Measurements from ENCODE around the gene SLC29A1. TPM values are rescaled to one million over a fixed set of nuclear protein-coding genes. Genes with fewer than 3 reads are reported as not detected.

SLC29A1 gene
- total and polyA plus RNA-seq, 4 donors, result 15.1 to 67.2 (median 16.7) TPM

DNA sequence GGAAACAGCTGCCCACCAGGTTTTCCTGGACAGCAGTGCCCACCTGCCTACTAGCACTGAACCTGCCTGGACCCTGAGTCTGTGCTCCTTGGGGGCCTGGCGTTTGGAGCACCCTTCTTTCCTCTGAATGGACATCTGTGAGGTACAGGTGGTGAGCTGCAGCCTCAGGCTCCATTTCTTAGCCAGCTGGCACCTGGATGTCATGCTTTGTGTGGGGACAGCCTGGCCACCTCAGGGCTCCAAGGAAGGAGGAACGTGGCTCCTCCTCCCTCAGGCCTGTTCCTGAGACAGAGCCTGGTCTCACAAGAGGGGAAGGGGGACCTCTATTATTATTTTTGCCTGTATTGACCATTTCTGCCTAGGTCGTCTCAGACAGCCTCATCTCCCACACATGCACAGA is 54.9 kb downstream of the SLC29A1 start:
- no peak overlapping the region for H3K4me3 ChIP-seq (ENCODE audit: low read depth in 1 of 3, low read length in 3 of 3)
- H3K9ac ChIP-seq (ENCODE audit: low read depth in 1 of 2, low read length in 2 of 2), result no peak overlapping the region
- peaks cover 0 to 7% (median 3%) of the 10 kb centered on the region in 4 donors for H3K4me1 ChIP-seq (ENCODE audit: control insufficient read depth in 4 of 4, insufficient read depth in 4 of 4, low read length in 3 of 4)
- WGBS, result 68% methylated on average over 3 of the region's 3 CpGs
- no peaks in the 10 kb centered on the region for H3K36me3 ChIP-seq (ENCODE audit: control insufficient read depth in 4 of 4, insufficient read depth in 3 of 4, low read depth in 1 of 4, low read length in 3 of 4)
- no peak for DNase-seq (ENCODE audit: low spot score)
- TF ChIP-seq FOXA2 (IDR thresholded peaks at IDR 0.05) (no peak), HNF4A (conservative IDR thresholded peaks at IDR 0.05) (no peak), EGR1 (IDR thresholded peaks at IDR 0.05; ENCODE audit: low read depth in 2 of 2) (no peak), RXRA (IDR thresholded peaks at IDR 0.05) (no peak), JUND (IDR thresholded peaks at IDR 0.05) (no peak), FOXA1 (IDR thresholded peaks at IDR 0.05) (no peak), SP1 (IDR thresholded peaks at IDR 0.05) (no peak)
- TF ChIP-seq, protein P1, sequence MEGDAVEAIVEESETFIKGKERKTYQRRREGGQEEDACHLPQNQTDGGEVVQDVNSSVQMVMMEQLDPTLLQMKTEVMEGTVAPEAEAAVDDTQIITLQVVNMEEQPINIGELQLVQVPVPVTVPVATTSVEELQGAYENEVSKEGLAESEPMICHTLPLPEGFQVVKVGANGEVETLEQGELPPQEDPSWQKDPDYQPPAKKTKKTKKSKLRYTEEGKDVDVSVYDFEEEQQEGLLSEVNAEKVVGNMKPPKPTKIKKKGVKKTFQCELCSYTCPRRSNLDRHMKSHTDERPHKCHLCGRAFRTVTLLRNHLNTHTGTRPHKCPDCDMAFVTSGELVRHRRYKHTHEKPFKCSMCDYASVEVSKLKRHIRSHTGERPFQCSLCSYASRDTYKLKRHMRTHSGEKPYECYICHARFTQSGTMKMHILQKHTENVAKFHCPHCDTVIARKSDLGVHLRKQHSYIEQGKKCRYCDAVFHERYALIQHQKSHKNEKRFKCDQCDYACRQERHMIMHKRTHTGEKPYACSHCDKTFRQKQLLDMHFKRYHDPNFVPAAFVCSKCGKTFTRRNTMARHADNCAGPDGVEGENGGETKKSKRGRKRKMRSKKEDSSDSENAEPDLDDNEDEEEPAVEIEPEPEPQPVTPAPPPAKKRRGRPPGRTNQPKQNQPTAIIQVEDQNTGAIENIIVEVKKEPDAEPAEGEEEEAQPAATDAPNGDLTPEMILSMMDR (IDR thresholded peaks at IDR 0.05; ENCODE audit: low read depth, low read length, missing input control), result no peak
- TF ChIP-seq, protein P2, sequence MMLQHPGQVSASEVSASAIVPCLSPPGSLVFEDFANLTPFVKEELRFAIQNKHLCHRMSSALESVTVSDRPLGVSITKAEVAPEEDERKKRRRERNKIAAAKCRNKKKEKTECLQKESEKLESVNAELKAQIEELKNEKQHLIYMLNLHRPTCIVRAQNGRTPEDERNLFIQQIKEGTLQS (IDR thresholded peaks at IDR 0.05), result no peak
- no peaks in the 10 kb centered on the region for H3K9me3 ChIP-seq (ENCODE audit: control insufficient read depth in 4 of 4, low read length in 3 of 4)
- no peak overlapping the region for H3K27ac ChIP-seq (ENCODE audit: low read depth in 1 of 2, low read length in 2 of 2)
- H3K27me3 ChIP-seq (ENCODE audit: control insufficient read depth in 4 of 4, insufficient read depth in 4 of 4, low read length in 3 of 4), result peaks cover 0 to 5% (median 4%) of the 10 kb centered on the region in 4 donors

DNA sequence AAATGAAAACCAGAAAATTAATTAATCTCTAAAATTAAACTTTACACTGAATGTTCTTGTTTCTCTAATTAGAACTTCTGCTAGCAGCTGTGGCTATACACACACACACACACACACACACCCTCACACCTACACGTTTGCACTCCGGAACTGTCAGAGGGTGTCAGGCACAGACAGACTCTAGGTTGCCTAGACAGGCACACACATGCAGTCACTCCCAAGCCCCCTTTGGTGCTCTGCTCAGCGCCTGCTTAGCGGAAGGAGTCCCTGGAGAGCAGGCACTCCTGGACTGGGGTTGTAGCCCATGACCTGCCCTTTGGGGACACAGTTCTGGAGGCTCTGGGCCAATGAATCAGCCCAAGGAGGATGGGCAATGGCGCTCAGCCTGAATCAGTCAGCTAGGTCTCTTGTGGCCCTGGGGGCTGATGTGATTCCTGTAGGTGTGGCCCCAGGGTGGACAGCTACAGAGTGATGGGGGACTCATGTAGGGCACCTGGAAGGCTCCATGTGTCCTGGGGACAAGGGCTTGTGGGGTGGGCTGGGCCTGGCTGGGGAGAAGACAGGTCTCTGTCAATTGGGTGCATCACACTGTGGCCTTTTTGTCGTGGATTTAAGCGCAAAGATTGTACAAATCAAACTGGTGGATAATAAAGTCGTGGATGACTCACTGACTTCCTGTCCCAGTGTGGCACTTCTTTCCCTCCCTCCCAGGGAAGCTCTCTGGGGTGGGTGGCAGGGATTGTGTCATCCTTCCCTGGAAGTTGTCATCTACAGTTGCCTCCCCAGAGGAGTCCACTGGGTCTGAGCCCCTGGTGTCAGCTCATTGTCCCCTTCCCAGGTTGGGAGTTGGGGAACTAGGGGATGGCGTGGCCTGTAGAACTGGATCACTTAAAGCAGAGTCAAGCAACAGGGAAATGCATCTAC is 55.6 kb downstream of the SLC29A1 start:
- Histone ChIP-seq H3K9me3 (ENCODE audit: control insufficient read depth in 4 of 4, low read length in 3 of 4) (no peaks in the 10 kb centered on the region), H3K36me3 (ENCODE audit: control insufficient read depth in 4 of 4, insufficient read depth in 3 of 4, low read depth in 1 of 4, low read length in 3 of 4) (no peaks in the 10 kb centered on the region), H3K4me3 (ENCODE audit: low read depth in 1 of 3, low read length in 3 of 3) (no peak overlapping the region), H3K27ac (ENCODE audit: low read depth in 1 of 2, low read length in 2 of 2) (no peak overlapping the region), H3K4me1 (ENCODE audit: control insufficient read depth in 4 of 4, insufficient read depth in 4 of 4, low read length in 3 of 4) (peaks cover 0 to 7% (median 3%) of the 10 kb centered on the region in 4 donors), H3K9ac (ENCODE audit: low read depth in 1 of 2, low read length in 2 of 2) (no peak overlapping the region), H3K27me3 (ENCODE audit: control insufficient read depth in 4 of 4, insufficient read depth in 4 of 4, low read length in 3 of 4) (peaks cover 0 to 5% (median 4%) of the 10 kb centered on the region in 4 donors)
- DNase-seq (ENCODE audit: low spot score), result no peak
- WGBS, result 64% methylated on average over 9 of the region's 9 CpGs
- TF ChIP-seq, protein P3, sequence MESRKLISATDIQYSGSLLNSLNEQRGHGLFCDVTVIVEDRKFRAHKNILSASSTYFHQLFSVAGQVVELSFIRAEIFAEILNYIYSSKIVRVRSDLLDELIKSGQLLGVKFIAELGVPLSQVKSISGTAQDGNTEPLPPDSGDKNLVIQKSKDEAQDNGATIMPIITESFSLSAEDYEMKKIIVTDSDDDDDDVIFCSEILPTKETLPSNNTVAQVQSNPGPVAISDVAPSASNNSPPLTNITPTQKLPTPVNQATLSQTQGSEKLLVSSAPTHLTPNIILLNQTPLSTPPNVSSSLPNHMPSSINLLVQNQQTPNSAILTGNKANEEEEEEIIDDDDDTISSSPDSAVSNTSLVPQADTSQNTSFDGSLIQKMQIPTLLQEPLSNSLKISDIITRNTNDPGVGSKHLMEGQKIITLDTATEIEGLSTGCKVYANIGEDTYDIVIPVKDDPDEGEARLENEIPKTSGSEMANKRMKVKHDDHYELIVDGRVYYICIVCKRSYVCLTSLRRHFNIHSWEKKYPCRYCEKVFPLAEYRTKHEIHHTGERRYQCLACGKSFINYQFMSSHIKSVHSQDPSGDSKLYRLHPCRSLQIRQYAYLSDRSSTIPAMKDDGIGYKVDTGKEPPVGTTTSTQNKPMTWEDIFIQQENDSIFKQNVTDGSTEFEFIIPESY (IDR thresholded peaks at IDR 0.05), result no peak
- TF ChIP-seq RXRA (IDR thresholded peaks at IDR 0.05) (no peak), FOXA2 (IDR thresholded peaks at IDR 0.05) (no peak), SP1 (IDR thresholded peaks at IDR 0.05) (no peak), EGR1 (IDR thresholded peaks at IDR 0.05; ENCODE audit: low read depth in 2 of 2) (no peak), GABPA (IDR thresholded peaks at IDR 0.05 in 1 of 2, conservative IDR thresholded peaks at IDR 0.05 in 1 of 2) (no peak), YY1 (IDR thresholded peaks at IDR 0.05) (no peak), JUND (IDR thresholded peaks at IDR 0.05) (no peak), RAD21 (IDR thresholded peaks at IDR 0.05) (no peak)
- TF ChIP-seq, protein P4, sequence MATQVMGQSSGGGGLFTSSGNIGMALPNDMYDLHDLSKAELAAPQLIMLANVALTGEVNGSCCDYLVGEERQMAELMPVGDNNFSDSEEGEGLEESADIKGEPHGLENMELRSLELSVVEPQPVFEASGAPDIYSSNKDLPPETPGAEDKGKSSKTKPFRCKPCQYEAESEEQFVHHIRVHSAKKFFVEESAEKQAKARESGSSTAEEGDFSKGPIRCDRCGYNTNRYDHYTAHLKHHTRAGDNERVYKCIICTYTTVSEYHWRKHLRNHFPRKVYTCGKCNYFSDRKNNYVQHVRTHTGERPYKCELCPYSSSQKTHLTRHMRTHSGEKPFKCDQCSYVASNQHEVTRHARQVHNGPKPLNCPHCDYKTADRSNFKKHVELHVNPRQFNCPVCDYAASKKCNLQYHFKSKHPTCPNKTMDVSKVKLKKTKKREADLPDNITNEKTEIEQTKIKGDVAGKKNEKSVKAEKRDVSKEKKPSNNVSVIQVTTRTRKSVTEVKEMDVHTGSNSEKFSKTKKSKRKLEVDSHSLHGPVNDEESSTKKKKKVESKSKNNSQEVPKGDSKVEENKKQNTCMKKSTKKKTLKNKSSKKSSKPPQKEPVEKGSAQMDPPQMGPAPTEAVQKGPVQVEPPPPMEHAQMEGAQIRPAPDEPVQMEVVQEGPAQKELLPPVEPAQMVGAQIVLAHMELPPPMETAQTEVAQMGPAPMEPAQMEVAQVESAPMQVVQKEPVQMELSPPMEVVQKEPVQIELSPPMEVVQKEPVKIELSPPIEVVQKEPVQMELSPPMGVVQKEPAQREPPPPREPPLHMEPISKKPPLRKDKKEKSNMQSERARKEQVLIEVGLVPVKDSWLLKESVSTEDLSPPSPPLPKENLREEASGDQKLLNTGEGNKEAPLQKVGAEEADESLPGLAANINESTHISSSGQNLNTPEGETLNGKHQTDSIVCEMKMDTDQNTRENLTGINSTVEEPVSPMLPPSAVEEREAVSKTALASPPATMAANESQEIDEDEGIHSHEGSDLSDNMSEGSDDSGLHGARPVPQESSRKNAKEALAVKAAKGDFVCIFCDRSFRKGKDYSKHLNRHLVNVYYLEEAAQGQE (IDR thresholded peaks at IDR 0.05), result no peak
- TF ChIP-seq, protein P1 (IDR thresholded peaks at IDR 0.05; ENCODE audit: low read depth, low read length, missing input control), result no peak
